Stimulated activated CD8-positive, alpha-beta memory T cell treated with anti-CD3 and anti-CD28 coated beads, Interleukin-15, amount 100 ng/mL, for 1 hour (primary cell): ENCODE results near the gene CYS1.
A peak's percentile ranks its signal among the peaks of the same experiment; 100 is the strongest.
"Not testable (repeated sequence)": the region's sequence is repeated elsewhere in the genome, so short reads cannot be mapped to it uniquely, and the experiment has no call there.

Source experiments
- DNase-seq: peaks from one replicate; pipeline ENCODE4 v3.0.0-alpha.2; 2020; ENCODE audit warnings: low read depth

Gene CYS1

DNA sequence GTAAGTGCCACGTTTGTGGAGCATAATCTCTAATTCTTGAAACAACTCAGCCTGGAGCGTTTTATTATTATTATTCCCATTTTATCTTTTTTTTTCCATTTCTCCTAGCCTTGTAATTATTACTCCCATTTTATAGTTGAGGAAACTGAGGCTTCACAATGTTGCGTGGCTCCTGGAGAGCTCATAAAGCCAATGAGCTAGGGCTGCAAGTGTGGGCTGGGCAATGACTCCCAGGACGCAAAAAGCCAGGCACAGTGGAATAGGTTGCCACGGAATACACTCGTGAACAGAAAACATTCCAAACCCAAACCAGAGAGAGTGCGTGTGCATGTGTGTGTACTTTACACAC, 50.4 kb downstream of the CYS1 start:
- DNase-seq = no peak

DNA sequence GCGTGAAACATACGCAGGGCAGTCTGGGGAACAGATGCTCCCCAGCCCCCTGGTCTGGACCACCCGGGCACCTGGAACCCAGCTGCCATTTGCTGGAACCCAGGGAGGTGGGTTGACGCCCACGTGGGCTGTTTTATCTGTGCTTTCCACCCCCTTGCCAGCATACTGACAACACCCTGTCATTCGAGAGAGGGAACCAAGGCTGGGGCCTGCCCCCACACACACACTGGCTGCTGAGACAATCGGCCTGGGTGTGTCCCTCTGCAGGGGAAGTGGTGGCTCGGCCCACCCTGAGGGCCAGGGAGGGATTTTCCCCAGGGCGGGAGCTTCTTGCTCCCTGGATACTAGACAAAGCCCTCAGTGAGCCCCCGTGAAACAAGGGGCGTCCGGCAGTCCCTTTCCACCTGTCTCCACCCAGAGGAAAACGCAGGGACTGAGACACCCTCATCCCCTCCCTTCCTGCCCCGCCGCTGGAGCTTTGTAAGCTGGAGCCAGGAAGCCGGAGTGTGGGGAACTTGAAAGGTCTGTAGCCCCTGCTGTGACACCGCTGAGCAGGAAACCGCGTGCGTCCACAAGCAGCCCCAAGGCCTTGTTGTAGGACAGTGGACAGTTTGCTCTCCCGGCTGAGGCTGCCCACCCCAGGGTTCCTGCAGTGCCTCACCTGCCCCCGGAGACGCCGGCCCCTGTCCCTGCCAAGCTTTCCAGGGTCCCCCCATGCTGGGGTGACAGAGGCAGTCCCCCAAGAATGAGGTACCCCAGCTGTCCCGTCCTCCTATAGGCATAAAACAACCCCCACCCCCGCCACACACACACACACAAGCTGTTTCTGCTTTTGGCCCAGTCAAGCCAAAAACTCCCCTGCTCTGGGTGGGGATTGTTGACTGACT, 51.0 kb downstream of the CYS1 start:
- peak; percentile 14 for DNase-seq

DNA sequence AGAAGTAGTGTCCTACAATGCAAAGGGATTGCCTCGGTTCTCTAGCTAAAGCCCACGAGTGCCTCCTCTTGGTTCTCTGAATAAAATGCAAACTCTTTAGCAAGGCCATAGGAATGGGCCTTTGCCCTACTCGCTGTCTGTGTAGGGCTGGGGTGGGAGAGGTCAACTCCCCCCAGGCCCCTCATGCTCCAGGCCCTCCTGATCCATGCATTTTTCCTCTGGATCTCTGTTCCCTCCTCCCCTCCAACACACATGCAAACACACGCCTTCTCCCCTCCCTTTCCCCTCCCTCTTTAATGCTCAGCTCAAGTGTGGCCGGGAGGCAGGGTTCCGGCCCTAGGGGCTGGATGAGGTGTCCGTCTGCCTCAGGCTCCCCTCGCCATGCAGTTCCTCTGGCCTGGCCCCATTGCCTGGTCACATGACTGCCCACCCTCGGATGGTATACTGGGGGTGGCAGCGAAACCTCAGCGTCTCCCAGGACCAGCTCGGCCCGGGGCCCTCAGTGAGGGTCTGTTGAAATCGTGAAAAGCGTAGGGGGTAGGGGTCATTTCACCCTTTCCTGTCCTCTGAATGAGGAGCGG, 51.7 kb downstream of the CYS1 start:
- DNase-seq = no peak

DNA sequence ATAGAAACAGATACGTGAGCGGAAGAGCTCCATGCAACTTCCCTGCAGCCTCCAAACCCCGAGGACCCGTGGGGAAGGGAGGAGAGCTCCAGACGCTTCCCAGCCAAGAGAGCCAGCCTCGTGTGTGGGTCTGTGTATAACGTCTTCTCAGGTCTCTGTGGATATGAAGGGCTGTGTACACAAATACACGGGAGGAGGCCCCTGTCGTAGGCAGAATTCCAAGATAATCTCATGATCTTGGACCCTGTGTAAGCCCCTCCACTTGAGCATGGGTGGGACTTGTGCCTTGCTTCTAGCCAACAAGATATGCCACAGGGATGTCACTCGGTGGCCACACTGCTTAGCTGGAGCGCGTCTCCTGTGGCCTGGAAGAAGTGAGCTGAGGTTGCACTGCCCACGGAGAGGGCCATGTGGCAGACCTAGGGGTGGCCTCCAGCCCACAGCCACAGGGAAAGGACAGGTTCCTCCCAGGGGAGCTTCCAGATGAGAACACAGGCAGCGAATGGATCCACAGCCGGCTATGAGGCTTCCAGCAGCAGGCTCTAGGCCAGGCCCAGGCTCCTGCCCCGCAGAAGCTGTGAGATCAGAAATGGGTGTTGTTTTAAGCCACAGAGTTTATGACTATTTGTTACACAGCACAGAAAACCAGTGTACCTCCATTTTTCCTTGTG, 52.4 kb downstream of the CYS1 start:
- DNase-seq = no peak

DNA sequence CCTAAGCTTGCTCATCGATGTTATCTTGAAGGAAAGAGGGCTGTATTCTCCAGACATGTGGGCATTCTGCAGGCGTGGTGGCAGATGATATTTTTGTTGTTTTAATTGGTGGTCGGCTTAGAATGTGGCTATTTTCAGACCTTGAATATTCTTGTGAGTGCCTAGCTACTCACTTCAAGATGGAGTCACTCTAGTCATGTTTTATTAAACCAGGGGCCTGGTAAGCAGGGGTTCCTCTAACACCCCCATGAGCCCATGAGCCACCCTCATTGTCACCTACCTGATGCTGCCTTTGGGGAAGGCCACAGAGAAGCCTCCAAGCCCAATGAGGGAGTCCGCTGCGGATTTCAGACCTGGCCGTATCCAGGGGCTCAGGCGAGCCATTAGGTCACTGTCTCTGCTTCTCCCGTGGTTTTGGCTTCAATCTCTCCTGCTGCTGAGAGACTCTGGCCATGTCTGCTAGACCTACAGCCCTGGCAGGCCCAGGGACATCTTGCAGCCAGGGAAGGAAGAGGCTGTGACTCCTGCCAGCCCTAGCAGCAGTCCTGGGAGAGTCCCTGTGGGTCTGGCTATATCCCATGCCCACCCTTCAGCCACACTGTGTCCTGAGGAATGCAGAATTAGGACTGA, 53.2 kb downstream of the CYS1 start:
- DNase-seq = no peak

DNA sequence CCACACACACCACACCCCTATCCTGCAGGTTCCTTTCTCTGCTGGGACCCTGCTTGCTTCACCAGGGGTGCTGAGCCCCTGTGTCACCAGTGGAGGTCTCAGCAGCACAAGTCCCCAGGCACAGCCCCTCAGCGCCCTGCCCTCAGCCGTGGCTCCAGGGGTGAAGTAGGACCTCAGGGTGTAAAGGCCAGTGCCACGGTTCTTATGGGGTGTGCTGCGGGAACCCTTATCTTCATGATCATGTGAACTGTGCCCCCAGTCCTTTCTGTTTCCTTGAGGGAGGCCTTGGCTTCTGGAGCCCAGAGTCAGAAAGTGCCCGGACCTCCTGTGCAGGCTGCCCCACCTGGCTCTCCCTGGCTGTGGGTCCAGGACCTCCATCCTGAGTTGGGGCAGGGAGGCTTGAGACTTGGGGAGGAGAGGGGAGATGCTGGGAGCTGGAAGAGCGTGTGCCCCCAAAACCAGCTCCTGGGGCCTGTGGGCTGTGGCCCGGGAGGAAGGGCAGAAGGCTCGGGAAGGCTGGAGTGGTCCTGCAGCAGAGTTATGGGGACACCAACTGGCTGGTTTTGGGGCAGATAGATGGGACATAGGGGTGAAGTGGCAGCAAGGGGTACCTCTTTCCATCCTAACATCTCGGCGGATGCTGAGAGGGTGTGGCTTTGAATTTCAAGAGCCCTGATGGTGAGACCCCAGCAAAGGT, 57.1 kb downstream of the CYS1 start:
- DNase-seq = no peak

DNA sequence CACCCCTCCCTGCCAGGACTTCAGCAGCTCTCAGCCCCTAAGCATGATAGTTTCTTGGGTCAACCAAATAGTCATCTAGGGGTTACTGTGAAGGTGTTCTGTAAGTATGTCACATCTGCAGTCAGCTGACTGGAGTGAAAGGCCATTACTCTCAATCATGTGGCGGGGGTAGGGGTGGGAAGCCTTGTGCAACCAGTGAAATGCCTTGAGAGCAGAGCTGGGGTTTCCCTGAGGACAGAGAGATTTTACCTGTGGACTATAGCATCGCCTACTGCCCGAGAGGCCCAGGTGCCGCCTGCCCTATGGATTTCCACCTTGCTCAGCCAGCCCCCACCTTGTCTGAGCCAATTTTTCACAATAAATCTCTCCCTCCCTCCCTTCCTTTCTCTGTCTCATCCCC, 57.8 kb downstream of the CYS1 start:
- DNase-seq = no peak

DNA sequence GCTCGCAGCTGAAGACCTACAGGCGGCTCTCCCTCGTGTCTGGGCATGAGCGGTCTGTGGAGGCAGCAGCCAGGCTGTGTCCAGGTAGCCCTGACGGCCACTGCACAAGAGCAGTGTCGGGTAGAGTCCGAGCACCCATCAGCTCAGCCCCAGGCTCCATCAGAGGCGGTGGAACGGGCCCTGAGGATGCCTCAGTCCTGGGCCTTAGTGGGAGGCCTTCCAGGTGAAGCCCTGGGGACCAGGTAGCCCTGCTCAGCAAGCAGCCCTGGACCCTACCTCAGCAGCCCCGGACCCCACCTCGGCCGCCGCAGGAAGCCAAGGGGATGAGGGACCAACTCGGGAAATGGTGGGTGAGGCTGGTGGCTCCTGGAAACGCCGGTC, 58.2 kb downstream of the CYS1 start:
- DNase-seq = no peak

DNA sequence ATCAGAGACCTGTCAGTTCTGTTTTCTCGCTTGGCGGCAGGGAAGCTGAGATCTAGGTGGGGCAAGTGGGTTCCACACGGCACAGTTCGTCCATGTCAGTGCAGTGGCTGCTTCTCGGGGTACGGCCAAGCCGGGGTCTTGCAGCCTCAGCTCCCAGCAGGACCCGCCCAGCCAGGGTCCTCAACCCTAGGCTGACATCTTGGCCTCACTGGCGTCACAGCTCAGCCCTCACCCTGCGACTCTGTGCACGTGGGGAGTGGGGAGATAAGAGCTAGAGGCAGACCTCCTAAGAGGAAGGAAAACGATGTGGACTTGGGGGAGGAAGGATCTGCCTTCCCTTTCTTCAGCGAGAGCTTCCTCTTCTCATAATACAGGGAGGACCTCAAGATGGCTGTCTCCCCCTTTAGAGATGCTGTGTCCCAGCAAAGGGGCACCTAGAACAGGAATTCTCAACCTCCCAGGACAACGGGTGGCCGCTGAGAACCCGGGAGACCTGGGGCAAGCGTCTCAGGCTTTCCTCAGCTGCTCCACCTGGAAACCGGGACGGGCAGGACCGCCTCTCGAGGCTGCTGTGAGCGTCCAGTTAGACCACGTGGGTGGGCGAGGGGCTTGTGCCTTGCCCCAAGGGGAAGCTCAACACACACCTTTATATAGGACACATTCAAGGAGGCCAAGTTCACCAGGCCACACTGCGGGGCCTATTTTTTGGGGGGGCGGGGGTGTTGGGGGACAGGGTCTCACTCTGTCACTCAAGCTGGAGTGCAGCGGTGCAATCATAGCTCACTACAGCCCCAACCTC, 60.4 kb downstream of the CYS1 start:
- no peak for DNase-seq

DNA sequence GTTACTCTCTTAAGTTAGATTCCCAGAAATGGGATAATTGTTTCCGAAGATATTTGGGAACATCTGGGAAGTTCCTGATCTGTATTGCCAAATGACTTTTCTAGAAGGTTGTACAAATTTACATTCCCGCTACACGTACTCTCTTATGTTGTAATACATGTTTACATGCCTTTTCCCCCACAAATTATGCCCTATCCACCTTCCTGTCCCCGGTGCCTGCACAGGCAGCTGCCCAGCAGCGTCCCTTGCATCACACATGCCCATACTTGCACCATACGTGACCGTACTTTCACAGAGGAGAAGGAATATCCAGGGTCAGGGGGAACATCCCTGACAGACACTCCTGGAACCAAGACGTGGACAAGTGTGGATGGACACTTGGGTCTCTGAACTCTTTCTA, 61.0 kb downstream of the CYS1 start:
- DNase-seq = no peak

DNA sequence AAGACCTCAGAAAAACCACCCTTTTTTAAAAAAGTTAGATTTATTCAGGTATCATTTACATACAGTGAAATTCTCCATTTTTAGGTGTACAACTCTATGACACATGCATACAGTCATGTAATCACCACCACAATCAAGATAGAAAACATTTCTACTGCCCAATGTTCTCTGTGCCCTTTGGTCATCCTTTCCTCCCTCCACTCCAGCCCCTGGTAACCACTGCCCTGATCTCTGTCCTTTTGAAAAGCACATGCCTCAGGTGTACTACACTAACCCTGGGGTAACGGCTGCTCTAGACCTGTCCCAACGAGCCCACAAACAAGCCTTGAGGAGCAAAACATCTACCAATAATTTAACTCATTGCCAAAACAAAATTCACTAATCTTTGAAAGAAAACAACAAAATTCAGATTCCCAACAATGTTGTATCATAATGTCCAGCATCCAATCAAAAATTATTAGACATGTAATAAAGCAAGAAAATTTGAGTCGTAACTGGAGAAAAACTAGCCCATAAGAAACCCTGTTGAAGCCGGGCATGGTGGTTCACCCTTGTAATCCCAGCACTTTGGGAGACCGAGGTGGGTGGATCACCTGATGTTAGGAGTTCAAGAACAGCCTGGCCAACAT, 62.8 kb downstream of the CYS1 start:
- no peak for DNase-seq

DNA sequence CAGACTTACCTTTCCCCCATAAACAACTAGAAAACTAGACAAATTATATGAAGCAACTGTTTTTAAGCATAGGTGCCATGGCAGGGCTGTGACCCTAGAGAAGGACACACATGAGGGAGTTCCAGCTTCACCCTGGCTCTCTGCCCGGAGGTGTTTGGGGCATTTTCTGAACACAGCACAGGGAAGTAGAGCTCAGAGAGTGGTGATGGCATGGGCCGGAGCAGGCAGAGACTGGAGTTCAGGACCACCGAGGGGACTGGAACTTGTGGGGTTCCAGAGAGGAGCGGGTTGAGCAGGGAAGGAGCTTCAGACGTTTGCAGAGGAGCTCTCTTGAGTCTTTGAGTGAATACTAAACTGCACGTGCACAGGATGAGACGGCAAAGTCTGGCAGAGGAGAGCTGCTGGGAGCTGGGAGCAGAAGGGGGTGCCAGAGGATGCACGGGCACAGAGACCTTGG, 63.4 kb downstream of the CYS1 start:
- DNase-seq = no peak

DNA sequence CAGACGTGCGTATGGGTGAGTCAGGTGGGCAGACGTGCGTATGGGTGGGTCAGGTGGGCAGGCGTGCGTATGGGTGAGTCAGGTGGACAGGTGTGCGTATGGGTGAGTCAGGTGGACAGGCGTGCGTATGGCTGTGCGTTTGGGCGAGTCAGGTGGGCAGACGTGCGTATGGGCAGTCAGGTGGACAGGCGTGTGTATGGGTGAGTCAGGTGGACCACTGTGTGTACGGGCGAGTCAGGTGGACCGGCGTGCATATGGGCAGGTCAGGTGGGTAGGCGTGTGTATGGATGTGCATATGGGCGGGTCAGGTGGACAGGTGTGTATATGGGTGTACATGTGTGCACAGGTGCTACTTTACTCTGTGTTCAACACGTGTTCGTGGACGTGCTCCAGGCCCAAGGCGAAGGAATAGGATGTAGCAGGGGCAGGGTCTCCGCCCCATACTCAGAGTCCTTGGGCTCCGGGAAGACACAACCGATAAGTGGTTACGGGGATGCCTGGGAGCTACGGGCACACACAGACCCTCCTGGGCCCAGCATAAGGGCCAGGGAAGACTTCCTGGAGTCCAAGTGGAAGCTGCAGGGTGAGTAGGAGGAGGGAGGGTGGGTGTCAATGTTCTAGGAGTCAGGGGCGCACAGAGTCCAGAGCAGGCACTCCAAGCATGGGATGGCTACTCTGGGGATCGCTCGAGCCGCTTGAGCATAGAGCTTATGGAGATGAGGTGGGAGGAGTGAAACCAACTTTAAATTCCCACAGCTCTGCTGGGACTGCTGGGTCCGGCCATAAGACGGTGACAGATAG, 64.0 kb downstream of the CYS1 start:
- DNase-seq = no peak

DNA sequence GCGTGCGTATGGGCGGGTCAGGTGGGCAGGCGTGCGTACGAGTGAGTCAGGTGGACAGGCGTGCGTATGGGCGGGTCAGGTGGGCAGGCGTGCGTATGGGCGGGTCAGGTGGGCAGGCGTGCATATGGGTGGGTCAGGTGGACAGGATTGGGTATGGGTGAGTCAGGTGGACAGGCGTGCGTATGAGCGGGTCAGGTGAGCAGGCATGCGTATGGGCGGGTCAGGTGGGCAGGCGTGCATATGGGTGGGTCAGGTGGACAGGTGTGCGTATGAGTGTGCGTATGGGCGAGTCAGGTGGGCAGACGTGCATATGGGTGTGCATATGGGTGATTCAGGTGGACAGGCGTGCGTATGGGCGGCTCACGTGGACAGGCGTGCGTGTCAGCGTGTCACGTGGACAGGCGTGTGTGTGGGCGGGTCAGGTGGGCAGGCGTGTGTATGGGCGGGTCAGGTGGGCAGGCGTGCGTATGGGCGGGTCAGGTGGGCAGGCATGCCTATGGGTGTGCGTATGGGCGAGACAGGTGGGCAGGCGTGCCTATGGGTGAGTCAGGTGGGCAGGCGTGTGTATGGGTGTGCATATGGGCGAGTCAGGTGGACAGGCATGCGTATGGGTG, 64.7 kb downstream of the CYS1 start:
- DNase-seq = not testable (repeated sequence)

DNA sequence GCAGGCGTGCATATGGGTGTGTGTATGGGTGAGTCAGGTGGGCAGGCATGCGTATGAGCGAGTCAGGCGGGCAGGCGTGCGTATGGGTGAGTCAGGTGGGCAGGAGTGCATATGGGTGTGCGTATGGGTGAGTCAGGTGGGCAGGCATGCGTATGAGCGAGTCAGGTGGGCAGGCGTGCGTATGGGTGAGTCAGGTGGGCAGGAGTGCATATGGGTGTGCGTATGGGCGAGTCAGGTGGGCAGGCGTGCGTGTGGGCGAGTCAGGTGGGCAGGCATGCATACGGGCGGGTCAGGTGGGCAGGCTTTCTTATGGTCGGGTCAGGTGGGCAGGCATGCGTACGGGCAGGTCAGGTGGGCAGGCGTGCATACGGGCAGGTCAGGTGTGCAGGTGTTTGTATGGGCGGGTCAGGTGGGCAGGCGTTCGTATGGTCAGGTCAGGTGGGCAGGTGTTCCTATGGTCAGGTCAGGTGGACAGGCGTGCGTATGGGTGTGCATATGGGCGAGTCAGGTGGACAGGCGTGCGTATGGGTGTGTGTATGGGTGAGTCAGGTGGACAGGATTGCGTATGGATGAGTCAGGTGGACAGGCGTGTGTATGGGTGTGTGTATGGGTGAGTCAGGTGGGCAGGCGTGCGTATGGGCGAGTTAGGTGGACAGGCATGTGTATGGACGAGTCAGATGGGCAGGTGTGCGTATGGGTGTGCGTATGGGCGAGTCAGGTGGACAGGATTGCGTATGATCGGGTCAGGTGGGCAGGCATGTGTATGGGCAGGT, 65.6 kb downstream of the CYS1 start:
- DNase-seq = no peak

DNA sequence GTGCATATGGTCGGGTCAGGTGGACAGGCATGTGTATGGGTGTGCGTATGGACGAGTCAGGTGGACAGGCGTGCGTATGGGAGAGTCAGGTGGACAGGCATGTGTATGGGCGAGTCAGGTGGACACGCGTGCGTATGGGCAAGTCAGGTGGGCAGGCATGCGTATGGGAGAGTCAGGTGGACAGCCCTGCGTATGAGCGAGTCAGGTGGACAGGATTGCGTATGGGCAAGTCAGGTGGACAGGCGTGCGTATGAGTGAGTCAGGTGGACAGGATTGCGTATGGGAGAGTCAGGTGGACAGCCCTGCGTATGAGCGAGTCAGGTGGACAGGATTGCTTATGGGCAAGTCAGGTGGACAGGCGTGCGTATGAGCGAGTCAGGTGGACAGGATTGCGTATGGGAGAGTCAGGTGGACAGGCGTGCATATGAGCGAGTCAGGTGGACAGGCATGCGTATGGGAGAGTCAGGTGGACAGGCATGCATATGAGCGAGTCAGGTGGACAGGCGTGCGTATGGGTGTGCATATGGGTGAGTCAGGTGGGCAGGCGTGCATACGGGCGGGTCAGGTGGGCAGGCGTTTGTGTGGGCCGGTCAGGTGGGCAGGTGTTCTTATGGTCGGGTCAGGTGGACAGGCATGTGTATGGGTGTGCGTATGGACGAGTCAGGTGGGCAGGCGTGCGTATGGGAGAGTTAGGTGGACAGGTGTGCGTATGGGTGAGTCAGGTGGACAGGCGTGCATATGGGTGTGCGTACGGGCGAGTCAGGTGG, 66.4 kb downstream of the CYS1 start:
- DNase-seq = not testable (repeated sequence)

DNA sequence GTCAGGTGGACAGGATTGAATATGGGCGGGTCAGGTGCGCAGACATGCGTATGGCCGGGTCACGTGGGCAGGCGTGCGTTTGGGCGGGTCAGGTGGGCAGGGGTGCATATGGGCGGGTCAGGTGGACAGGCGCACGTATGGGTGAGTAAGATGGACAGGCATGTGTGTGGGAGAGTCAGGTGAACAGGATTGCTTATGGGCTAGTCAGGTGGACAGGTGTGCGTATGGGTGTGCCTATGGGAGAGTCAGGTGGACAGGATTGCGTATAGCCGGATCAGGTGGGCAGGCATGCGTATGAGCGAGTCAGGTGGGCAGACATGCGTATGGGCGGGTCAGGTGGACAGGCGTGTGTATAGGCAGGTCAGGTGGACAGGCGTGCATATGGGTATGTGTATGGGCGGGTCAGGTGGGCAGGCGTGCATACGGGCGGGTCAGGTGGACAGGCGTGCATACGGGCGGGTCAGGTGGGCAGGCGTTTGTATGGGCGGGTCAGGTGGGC, 67.2 kb downstream of the CYS1 start:
- DNase-seq = no peak
